ENCODE results near the gene MTMR3.
A peak's percentile ranks its signal among the peaks of the same experiment; 100 is the strongest.

Gene MTMR3

DNA sequence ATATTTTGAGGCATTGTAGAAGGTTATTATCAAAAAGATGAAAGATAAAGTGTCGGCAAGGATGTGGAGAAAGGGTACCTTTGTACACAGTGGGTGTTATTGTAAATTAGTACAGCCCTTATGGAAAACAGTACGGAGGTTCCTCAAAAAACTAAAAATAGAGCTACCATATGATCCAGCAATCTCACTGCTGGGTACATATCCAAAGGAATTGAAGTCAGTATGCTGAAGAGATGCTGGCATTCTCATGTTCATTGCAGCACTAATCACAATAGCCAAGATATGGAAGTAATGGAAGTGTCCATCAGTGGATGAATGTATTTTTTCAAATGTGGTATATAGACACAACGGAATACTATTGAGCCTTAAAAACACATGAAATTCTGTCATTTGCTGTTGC is 15.1 kb upstream of the MTMR3 start:
- no peak for DNase-seq (ENCODE audit: low read depth in 2 of 3, low spot score in 2 of 3)

- no peak for DNase-seq (ENCODE audit: low read depth in 2 of 3, low spot score in 2 of 3)
Measured at GRCh38 chr22:29870574-29870973, 12.4 kb upstream of the MTMR3 start.

DNA sequence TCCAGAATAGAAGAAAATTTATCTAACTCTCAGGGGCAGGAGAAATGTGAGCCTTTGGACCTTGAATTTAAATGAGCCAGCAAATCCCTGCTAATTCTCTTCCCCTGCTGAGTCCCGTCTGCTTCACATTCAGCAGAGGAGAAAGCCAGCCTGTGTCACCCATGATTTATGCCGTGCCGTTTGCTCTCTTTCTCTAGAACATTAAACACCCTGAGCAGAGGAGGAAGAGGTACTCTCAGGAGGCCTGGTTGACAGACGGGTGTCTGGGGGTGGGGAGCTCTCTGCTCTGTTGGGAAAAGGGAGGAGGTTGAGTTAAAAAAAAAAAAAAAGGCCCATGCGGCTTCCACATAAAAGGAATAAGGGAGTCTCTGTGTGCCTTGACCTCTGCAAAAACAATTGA is 11.3 kb upstream of the MTMR3 start:
- DNase-seq (ENCODE audit: low read depth in 2 of 3, low spot score in 2 of 3), result no peak

GRCh38 chr22:29872144-29872893 is 10.7 kb upstream of the MTMR3 start:
- DNase-seq (ENCODE audit: low read depth in 2 of 3, low spot score in 2 of 3), result no peak

- DNase-seq (ENCODE audit: low read depth in 2 of 3, low spot score in 2 of 3), result no peak
Measured at GRCh38 chr22:29872989-29873388, 10.0 kb upstream of the MTMR3 start.

DNA sequence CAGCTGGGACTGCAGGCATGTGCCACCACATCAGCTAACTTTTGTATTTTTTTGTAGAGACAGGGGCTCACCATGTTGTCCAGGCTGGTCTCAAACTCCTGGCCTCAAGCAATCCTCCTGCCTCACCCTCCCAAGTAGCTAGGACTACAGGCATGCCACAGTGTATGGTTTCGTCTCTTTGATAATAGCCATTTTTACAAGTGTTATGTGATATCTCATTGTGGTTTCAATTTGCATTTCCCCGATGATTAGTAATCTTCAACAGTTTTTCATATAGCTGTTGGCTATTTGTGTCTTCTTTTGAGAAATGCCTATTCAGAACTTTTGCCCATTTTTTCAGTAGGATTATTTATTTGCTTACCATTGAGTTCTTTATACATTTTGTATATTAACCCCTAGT is 9.0 kb upstream of the MTMR3 start:
- DNase-seq (ENCODE audit: low read depth in 2 of 3, low spot score in 2 of 3), result no peak

GRCh38 chr22:29877620-29878019 is 5.4 kb upstream of the MTMR3 start:
- no peak for DNase-seq (ENCODE audit: low read depth in 2 of 3, low spot score in 2 of 3)

DNA sequence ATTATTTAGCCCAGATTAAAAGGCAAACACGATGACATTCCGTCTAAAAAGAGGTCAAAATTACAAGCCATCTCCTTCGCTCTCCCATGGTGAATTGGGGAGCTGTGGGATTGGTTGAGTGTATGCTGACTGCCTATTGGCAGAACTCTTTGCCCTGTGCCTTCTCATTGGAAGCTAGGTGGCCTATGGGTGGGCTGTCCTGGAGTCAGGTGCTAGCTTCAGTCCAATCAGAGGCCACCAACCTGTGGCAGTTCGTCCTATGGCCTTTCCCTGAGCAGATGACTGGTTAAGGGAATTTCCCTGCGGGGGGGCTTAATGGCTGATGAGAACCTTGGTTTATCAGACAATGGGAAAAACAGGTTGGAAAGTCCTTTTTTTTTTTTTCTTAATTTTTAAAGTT is 3.2 kb upstream of the MTMR3 start:
- no peak for DNase-seq (ENCODE audit: low read depth in 2 of 3, low spot score in 2 of 3)

- no peak for DNase-seq (ENCODE audit: low read depth in 2 of 3, low spot score in 2 of 3)
Measured at GRCh38 chr22:29882716-29883044, 294 bp upstream of the MTMR3 start.

- DNase-seq (ENCODE audit: low read depth in 2 of 3, low spot score in 2 of 3), result peak in 1 of 3 experiments; percentile 20
Measured at GRCh38 chr22:29883775-29884097, 762 bp downstream of the MTMR3 start.

DNA sequence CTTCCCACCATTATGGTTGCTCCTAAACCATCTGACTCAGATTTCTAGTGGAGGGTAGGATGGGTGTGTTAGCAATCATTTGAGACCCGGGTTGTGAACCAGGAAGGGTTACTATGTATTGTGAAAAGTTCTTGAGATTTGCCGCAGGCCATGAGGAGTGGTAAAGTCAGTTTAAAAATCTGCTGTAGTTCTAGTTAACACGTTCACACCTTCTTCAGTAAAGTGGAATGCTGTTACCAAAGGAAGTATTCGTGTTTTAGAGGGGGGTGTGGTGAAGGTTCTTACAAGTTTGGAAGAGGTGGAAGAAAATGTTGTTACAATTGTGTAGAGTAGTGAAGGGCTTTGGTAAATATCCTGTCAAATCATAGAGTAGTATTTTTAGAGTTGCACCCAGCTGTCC is 2.6 kb downstream of the MTMR3 start:
- no peak for DNase-seq (ENCODE audit: low read depth in 2 of 3, low spot score in 2 of 3)

DNA sequence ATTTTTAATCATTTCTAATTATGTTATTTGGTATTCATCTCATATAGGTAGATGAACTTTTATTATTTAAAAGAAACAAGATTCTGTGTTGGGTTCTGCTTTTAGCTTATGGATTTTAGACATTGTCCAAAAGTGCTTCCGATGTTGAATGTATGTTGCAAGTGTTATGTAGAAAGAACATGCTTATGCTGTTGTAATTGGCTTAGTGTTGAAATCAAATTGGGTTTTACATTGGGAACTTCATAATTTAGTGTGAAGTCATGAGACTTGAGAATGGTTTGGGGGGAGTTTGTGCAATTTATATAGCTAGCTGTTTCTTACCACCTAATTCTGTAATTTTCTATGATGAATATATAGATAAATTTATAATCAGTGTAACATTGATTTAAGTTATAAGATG is 3.6 kb downstream of the MTMR3 start:
- no peak for DNase-seq (ENCODE audit: low read depth in 2 of 3, low spot score in 2 of 3)

DNA sequence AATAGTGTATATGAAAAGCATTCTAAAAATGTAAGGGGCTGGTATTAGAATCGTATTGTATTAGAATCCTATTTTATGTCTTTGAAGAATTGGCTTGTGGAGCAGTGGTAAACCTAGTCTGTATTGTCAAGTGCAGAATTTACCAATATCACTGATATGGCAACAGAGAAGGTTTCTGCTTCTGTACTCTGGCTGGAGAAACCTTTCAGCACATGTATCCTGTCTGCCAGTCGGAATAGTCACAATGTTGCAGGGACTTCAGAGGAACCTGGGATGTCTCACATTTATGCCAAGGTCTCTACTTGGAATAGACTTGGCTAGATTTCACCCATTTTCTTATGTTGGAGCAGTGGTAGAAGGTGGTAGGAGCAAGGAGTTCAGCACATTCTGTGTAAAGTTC is 4.4 kb downstream of the MTMR3 start:
- no peak for DNase-seq (ENCODE audit: low read depth in 2 of 3, low spot score in 2 of 3)

DNA sequence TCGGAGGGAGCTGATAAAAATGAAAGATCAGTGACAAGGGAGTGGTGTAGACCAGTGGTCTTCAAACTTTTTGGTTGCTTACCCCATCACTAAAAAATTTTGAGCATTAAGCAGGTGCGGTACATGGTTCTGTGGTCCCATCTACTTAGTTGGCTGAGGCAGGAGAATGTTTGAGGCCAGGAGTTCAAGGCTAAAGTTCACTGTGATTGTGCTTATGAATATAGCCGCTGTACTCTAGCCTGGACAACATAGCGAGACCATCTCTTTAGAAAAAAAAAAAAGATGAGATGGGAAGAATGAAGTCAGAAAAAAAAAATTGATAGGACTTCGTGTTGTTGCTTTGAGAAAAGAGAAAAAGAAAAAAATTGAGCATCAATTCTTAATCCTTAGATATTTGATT is 7.8 kb downstream of the MTMR3 start:
- DNase-seq (ENCODE audit: low read depth in 2 of 3, low spot score in 2 of 3), result no peak

DNA sequence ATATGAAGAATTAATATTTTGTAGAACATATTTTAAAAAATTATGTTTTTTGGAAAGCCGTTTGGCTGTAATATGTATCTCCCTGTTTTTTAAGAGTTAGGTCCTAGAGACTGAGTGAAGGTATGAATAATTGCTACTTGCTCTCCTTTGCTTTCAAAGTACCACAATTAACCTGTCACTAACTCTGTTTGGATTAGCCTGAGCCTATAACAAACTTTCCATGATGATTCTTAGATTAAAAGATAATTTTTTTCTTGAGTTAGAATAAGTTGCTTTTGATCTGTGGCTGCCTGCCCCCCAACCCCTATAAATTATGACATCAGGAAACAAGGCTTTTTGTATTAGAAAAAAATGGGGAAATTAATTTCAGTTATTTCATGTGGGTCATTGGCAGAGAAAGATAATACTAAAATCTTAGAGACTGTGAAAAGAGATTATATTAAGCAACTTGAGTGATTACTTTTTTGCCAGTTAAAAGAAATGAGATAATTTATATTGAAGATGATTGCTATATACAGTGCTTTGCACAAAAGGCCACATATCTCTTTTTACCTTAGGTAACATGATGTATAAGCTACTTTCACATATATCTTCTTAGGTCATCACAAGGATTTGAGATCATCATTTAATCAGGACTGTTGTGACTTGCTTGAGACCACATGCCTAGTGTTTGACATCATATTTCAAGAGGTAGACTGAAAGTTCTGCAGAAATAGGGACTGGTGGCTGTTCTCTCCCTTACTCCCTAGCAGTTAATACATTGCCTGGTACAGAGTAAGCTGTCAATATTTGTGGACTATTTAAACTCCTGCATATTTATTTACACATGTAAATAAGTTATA is 9.6 kb downstream of the MTMR3 start:
- no peak for DNase-seq (ENCODE audit: low read depth in 2 of 3, low spot score in 2 of 3)

DNA sequence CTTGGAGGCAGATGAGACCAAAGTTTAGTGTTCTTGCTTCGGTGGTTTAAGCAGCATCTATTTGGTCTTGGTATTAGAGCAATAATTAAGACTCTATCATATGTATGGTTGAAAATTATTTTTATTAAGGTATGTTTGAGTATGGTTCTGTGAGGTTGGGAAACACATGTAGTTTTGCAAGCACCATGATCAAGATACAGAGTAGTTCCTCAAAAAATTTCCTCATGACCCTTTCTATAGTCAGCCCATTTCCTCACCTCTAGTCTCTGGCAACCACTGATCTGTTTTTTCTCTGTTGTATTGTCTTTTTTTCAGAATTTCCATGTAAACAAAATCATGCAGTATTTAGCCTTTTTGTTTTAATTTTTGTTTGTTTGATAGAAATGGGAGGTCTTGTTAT is 18.4 kb downstream of the MTMR3 start:
- DNase-seq (ENCODE audit: low read depth in 2 of 3, low spot score in 2 of 3), result no peak

GRCh38 chr22:29903371-29903770 is 20.4 kb downstream of the MTMR3 start:
- no peak for DNase-seq (ENCODE audit: low read depth in 2 of 3, low spot score in 2 of 3)

DNA sequence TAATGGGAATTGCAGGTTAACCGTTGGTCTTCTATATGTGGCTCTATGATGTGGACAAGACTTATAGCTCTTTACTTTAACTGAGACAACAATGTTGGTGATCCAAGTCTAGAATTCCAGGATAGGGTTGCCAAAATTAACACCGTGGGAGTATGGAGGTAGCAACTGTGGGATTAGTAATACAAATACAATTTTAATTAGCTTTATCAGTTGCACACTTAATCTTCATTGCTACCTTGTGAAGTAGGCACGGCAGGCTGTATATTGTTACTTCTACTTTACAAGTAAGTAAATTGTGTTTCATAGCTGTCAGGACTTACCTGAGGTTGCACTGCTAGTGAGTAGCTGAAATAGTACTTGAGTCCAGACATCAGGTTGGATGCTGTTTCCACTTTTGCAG is 21.0 kb downstream of the MTMR3 start:
- DNase-seq (ENCODE audit: low read depth in 2 of 3, low spot score in 2 of 3), result no peak

DNA sequence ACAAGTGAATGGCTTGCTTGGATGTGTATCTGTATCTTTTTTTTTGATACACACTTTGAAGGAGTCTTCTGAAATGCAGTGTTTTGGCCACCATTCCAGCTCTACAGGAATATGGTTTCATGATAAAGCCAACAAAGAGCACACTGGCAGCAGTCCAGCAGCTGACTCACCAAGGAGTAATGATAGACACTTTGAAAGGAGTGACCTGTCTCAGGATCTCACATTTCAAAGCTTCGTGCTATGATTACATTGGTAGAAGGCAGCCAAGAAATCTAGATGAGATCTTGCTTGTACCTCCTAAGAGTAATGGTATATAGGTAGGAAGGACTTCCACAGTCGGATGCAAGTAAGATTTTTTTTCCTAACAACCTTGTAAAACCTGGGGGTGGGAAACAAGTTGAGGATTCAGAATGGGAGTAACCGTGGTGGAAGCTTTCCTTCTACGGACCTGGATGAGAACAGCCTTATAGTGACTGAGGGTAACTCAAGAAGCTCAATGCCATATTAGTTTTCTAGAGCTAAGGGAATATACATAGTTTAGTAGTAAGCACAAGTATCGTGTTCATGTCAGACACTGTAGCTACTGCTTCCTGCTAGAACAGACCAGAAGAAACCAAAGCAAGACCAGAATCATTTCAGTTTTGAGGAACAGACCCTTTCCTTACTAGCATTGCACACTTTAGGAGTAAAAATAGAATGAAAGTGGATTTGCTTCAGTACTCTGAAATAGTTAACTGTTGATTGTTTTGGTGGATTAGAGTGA is 25.0 kb downstream of the MTMR3 start:
- DNase-seq (ENCODE audit: low read depth in 2 of 3, low spot score in 2 of 3), result no peak

DNA sequence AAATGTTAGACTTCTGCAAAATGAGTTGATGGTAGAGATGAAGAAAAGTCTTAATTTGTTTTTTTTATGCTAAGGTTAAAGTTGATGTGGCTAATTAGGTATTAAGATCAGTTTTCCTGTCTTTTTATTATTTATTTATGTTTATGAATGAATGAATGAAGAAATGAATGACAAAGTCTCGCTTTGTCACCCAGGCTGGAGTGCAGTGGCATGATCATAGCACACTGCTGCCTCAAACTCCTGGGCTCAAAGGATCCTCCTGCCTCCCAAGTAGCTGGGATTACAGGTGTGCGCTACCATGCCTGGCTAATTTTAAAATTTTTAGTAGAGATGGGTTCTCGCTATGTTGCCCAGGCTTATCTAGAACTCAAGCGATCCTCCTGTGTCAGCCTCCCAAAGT is 29.2 kb downstream of the MTMR3 start:
- no peak for DNase-seq (ENCODE audit: low read depth in 2 of 3, low spot score in 2 of 3)

DNA sequence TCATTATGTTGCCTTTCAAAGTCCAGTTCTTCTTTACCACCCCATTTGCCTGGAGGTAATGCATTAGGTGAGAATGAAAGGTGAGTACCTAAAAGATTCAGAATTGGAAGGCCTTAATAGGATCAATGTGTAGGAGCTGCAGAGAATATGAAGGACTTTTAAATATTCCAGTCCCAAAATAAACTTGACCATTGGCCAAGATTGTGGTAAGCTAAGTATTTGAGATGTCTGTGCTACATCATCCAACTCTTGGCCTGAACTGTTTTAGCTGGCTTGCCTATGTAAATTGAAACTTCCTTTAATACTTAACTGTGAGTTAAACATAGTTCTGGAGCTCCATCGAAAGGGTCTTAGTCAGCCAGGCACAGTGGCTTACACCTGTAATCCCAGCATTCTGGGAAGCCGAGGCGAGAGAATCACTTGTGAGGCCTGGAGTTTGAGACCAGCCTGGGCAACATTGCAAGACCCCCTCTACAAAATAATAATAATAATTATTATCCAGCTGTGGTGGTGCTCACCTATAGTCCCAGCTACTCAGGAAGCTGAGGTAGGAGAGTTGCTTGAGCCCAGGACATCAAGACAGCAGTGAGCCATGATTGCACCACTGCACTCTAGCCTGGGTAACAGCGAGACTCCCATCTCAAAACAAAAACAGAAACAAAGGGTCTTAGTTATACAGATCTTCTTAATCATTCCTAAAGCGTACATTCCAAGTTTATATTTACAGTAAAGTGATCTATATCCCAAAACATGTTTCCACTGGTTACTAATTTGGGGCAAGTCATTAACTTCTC is 29.8 kb downstream of the MTMR3 start:
- no peak for DNase-seq (ENCODE audit: low read depth in 2 of 3, low spot score in 2 of 3)

Measured in activated CD8-positive, alpha-beta memory T cell treated with anti-CD3 and anti-CD28 coated beads for 48 hours (primary cell).